DND-41 (cell line): ENCODE data around the gene ADCK1.

Experiments used
- CTCF ChIP-seq: IDR thresholded peaks from 2 replicates; pipeline ENCODE4 v1.5.1; 2012; ENCODE audit warnings: borderline replicate concordance, low read length, moderate library complexity, mild to moderate bottlenecking; ENCODE audit not compliant: poor library complexity, severe bottlenecking; ENCODE audit errors: extremely low read depth
- EZH2 ChIP-seq: IDR thresholded peaks from 3 replicates; pipeline ENCODE4 v1.6.1; 2012; ENCODE audit warnings: borderline replicate concordance, low read depth, mild to moderate bottlenecking, moderate library complexity, low read length, inconsistent platforms; ENCODE audit not compliant: severe bottlenecking

- no peak for TF ChIP-seq CTCF
- TF ChIP-seq EZH2: no peak
Observed at GRCh38 chr14:77832297-77832696, 32.4 kb downstream of the ADCK1 start.
